NCI-H226 (cell line): ENCODE results near the gene EXOC6.
"Not testable (repeated sequence)": the region's sequence is repeated elsewhere in the genome, so short reads cannot be mapped to it uniquely, and the experiment has no call there.

ENCODE experiments used
- DNase-seq: peaks from one replicate; pipeline ENCODE4 v3.0.0-alpha.2; 2015

EXOC6 gene

DNA sequence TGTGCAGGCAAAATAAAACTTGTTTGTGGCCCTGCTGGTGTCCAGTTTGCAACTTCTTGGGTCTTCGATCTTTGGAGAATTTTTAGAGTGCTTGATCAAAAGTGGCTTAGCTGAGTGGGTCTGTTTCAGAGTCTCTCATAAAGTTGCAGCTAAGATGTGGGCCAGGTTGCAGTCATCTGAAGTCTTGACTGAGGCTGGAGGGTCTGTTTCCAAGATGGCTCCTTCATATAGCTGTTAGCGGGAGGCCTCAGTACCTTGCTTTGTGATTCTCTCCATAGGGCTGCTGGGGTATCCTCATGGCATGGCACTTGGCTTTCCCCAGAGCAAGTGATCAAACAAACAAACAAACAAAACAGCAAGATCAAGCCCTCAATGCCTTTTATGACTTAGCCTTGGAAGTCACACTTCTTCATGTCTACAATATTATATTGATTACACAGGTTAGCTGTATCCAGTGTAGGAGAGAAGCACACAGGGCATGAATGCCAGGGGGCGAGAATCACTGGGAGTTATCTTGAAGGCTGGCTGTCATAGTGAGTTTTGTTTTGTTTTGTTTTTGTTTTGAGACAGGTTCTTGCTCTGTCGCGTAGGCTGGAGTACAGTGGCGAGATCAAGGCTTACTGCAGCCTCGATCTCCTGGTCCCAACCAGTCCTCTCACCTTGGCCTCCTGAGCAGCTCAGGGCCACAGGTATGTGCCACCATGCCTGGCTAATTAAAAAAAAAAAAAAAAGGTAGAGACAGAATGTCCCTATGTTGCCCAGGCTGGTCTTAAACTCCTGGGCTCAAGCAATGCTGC is 235.6 kb downstream of the EXOC6 start:
- DNase-seq = no peak

DNA sequence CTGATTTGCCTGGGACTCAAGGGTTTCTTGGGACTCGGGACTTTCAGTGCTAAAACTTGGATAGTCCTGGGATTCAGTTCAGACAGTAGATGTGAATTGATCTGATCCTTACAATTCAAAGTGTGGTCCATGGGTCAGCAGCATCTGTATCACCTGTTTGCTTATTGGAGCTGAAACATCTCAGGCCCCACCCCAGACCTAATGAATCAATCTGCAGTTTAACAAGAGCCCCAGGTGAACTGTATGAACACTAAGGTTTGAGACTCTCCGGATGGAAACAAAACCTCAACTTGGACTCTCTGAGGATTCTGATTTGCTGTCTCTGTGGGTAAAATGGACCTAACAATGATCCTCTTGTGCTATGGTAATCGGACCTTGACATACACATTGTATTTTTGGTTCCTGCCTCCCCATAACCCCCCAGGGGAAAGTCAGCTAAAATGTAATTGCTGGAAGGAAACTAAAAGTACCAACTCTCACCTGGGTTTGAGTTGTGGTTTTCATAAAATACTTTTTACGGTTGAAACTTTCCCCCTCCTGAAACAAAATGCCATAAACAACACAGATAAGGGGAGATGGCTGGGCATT is 237.0 kb downstream of the EXOC6 start:
- no peak for DNase-seq

DNA sequence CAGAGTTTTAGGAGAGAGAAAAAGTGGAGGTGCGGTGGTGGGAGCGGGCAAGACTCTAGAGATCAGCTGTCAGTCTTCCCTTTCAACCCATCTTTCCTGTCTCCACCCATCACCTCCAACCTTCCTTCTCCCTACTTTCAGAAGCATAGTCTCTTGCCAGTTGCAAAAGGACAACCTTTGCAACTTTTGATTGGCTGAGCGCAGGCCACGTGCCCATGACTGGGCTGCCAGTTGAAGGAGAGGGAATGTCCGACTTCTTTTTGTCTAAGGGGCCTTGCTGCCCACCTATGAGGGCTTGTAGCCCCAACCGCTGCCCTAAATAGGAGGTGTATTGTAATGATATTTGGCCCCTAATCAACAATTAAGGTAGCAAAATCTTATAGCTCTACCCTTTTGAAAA is 238.0 kb downstream of the EXOC6 start:
- no peak for DNase-seq

DNA sequence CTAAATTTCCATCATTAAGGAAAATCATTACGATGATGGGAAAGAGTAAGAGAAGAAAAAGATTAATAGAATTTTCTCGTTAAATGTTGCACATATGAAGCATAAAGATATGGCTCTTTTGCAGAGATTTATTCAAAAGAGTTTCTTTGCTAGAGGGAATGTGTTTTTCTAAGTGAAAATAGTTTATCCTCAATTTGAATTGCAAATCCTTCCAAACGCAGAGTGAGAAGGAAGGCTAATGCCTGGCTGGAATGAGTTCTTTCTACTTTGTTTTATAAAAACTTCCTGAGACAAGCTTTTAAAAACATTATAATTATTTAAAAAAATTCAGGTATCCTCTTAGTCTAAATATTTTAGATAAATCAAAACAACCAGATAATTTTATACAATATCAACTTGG is 239.5 kb downstream of the EXOC6 start:
- DNase-seq = no peak

DNA sequence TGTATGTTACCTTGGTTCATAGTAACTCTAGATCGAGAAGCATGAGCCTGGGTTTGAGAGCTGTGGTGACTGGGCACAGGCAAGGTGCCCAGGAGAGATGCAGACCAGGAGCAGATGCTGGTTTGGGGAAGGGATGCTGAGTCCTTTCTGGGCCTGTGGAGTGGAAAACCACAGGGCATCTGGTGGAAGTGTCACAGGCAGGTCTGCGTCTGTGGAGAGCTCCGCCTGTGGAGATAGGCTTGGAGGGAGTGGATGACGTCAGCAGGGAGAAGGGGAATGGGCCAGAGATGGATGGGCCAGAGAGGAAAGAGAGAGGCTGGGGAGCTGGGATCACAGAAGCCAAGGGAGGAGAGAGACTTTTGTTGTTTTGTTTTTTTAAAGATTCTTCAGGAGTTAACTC is 240.1 kb downstream of the EXOC6 start:
- DNase-seq = no peak

DNA sequence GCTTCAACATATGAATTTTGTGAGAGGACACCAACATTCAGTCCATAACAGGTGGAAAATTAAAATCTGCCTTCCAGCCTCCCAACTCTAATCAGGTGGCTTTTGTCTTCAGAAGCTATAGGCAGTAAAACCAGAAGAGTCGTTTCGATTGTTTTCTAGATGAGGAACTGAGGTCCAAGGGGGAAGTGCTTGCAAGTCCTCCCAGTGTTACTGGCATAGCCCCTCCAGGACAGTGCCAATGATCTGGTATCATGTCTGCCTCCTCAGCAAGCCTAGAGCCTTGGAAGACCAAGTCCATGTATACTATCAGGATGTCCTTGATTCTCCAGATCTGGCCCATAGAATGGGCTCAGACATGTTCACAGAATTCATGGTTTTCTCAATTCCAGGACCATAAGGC is 242.3 kb downstream of the EXOC6 start:
- DNase-seq = no peak

DNA sequence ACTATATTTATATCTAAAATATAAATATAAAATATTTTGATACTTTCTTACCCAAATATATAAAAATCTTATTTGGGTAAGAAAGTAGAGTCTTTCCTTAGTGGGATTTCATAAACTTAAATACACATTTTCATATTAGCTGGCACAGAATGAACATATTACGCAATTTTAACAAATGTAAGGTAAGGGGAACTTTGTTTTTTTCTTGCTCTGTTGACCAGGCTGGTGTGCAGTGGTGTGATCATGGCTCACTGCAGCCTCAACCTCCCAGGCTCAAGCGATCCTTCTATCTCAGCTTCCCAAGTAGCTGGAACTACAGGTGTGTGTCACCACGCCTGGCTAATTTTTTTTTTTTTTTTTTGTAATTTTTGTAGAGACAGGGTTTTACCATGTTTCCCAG is 243.6 kb downstream of the EXOC6 start:
- DNase-seq = no peak

DNA sequence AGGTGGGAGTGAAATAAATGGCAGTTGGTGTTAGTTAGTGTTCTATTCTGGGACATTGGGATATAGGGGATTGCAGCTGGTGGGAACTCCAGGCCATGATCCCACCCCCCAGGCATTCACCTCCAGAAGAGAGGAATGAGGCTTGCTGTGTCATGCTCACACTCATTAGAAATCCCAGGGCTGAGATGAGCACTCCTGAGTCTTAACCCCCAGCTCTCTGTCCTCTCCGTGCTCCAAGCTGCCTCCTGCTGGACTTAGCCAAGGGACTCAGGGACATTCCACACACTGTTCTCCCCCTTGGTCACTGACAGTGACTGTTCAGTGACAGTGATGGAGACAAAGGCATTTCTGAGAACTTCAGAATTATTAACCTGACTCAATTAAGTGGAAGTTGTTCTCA is 246.9 kb downstream of the EXOC6 start:
- no peak for DNase-seq

DNA sequence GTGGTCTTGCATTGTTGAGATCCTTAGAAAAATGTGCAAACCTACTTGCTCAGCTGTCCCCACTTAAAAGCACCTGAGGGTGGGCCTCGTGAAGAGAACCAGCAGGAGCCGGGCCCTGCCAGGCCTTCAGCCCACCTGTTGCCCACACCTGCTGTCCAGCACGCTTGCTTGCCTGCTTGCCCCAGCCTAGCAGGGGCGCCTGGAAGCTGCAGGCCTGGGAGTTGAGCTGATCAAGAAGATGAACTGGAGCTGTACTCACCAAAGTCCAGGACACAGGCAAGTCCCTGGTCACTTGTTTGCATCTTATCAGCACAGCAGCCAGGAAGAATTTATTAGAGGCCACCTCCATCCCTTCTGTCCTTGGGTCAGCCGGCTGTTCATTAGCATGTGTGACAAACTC is 248.6 kb downstream of the EXOC6 start:
- no peak for DNase-seq

DNA sequence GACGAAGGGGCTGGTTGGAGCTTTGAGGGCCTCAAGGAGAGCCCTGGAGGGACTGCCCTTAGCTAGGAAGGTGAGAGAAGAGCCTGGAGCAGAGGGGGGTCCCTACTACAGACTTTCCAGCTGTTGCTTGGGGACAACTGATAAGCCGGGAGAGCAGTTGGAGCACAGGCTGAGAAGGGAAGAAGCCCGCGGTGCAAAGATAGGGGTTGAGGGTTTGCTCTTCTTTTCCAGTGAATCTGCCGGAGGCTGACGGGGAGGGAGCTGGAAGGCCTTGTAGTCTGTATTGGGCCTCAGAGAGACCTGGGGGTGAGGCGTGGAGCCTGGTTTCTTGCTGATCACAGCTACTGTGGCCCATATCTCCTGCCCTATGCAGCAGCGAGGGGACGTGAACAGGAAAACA is 249.1 kb downstream of the EXOC6 start:
- DNase-seq = no peak

DNA sequence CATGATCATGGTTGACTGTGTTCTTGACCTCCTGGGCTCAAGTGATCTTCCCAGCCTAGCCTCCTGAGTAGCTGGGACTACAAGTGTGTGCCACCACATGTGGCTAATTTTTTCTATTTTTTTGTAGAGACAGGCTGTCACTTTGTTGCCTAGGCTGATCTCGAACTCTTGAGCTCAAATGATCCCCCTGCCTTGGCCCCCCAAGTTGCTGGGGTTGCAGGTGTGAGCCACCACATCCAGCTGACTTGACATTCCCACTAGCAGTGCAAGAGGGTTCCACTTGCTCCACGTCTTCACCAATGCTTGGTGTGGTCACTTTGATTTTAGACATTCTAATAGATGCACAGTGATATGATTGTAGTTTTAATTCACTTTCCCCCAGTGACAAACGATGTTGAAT is 250.5 kb downstream of the EXOC6 start:
- DNase-seq = no peak

DNA sequence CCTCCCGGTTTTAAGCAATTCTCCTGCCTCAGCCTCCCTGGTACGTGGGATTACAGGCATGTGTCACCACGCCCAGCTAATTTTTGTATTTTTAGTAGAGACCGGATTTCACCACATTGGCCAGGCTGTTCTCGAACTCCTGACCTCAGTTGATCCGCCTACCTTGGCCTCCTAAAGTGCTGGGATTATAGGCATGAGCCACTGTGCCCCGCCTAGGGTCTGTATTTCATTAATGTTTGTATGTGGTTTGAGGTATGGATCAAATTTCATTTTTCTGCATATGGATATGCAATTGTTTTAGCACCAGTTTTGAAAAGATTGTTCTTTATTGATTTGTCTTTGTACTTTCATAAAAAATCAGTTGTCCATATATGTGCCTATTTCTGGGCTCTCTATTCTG is 251.3 kb downstream of the EXOC6 start:
- DNase-seq = no peak

DNA sequence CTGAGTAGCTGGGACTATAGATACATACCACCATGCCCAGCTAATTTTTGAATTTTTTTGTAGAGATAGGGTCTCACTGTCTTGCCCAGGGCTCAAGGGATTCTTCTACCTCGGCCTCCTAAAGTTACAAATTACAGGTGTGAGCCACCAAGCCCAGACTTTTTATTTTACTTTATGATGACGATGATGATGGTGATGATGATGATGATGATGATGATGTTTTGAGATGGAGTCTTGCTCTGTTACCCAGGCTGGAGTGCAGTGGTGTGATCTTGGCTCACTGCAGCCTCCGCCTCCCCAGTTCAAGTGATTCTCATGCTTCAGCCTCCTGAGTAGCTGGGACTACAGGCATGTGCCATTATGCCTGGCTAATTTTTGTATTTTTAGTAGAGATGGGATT is 252.8 kb downstream of the EXOC6 start:
- not testable (repeated sequence) for DNase-seq

DNA sequence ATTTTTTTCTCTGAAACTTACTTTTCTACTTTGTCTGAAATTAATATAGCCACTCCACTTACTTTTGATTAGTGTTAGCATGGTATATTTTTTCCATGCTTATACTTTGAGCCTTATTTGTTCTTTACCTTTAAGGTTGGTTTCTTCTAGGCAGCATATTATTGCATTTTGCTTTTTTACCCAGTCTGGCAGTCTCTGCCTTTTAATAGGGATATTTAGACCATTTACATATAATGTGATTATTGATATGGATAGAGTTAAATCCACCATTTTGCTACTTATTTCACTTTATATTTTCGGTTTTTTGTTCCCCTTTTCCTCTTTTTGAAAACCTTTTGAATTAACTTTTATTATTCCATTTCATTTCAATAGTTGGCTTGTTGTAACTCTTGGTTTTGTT is 255.6 kb downstream of the EXOC6 start:
- DNase-seq = no peak

DNA sequence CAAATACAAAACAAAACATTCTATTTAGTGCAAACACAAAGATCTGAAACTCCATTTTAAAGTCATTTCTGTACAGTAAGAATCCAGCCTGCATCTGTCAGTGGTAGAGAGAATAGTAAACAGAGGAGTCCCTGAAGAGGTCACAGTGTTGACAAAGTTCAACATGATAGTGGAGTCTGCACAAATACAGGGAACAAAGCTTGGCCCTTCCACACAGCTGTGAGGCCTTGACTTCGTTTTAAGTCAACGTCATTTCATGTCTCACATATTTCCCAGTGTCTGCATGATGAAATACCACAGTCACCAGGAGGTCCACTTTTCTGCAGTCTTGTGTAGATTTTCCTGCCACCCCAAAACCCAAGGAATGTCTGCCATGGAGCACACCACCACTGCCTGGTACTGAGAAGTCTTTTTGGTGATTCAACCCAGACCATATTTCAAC is 258.3 kb downstream of the EXOC6 start:
- no peak for DNase-seq
